IMR-90 (cell line): ENCODE results near the gene ZNF580. TPM values are rescaled to one million over a fixed set of nuclear protein-coding genes. Genes with fewer than 3 reads are reported as not detected.

Experiments
- ATAC-seq: fragments of 200-7000 bp; cut with Tn5 transposase; 2 replicates; pipeline ENCODE4 v1.9.1; 2020; ENCODE audit warnings: low read depth, mild to moderate bottlenecking, moderate library complexity
- BruUV-seq: library from RNA; stranded (reverse); fragments of 400-500 nt; replicated peaks from 2 replicates; lab custom pipeline; 2021; lab: Mats Ljungman, UMichigan
- CTCF ChIA-PET: fragments of 300-600 bp; formaldehyde crosslinking; extraction: SDS; loops from one replicate; lab custom pipeline; 2021; ENCODE audit warnings: antibody characterized with exemption; lab: Yijun Ruan, JAX
- POLR2A ChIA-PET: fragments of 300-600 bp; sonication (Branson Sonifier 250); formaldehyde crosslinking; loops from one replicate; lab custom pipeline; 2022; ENCODE audit warnings: antibody characterized with exemption; ENCODE audit not compliant: unreplicated experiment; lab: Charles Lee
- DNase-seq: peaks from one replicate; pipeline ENCODE4 v3.0.0; 2013
- H2AFZ ChIP-seq: replicated peaks from 2 replicates; pipeline ENCODE3; 2013; ENCODE audit warnings: low read length, mild to moderate bottlenecking; ENCODE audit not compliant: poor library complexity
- H2AK5ac ChIP-seq: 2 replicates; pipeline ENCODE4 v1.6.1; 2013; ENCODE audit warnings: low read depth, low read length, inconsistent platforms
- H2AK9ac ChIP-seq: replicated peaks from 2 replicates; pipeline ENCODE3; 2013; ENCODE audit warnings: mild to moderate bottlenecking, low read depth, low read length, moderate library complexity; ENCODE audit not compliant: poor library complexity
- H2BK120ac ChIP-seq: 2 replicates; pipeline ENCODE4 v1.6.1; 2013; ENCODE audit warnings: low read depth, low read length, inconsistent platforms
- H2BK15ac ChIP-seq: 3 replicates; pipeline ENCODE4 v1.6.1; 2013; ENCODE audit warnings: low read depth, low read length, inconsistent platforms
- H2BK20ac ChIP-seq: 2 replicates; pipeline ENCODE4 v1.6.1; 2013; ENCODE audit warnings: low read depth, mild to moderate bottlenecking, inconsistent platforms, low read length, moderate library complexity
- H2BK5ac ChIP-seq: 2 replicates; pipeline ENCODE4 v1.6.1; 2013; ENCODE audit warnings: mild to moderate bottlenecking, low read depth, low read length, inconsistent platforms; ENCODE audit not compliant: poor library complexity, severe bottlenecking
- H3K14ac ChIP-seq: replicated peaks from 2 replicates; pipeline ENCODE4 v1.6.1; 2013; ENCODE audit warnings: low read depth, low read length, inconsistent platforms
- H3K18ac ChIP-seq: 2 replicates; pipeline ENCODE4 v1.6.1; 2013; ENCODE audit warnings: low read depth, low read length, control low read depth
- H3K23ac ChIP-seq: 2 replicates; pipeline ENCODE4 v1.6.1; 2013; ENCODE audit warnings: low read depth, low read length, inconsistent platforms
- H3K27ac ChIP-seq: 2 replicates; pipeline ENCODE4 v1.5.1; 2013; ENCODE audit warnings: mild to moderate bottlenecking, control low read depth, low read length; ENCODE audit not compliant: insufficient read depth
- H3K27me3 ChIP-seq: 2 replicates; pipeline ENCODE4 v1.6.1; 2013; ENCODE audit warnings: low read length; ENCODE audit not compliant: control insufficient read depth, insufficient read depth
- H3K36me3 ChIP-seq: 2 replicates; pipeline ENCODE4 v1.6.1; 2013; ENCODE audit warnings: low read length, mixed read lengths; ENCODE audit not compliant: control insufficient read depth, insufficient read depth
- H3K4ac ChIP-seq: 2 replicates; pipeline ENCODE4 v1.6.1; 2013; ENCODE audit warnings: low read depth, low read length, inconsistent platforms
- H3K4me1 ChIP-seq: 2 replicates; pipeline ENCODE4 v1.6.1; 2013; ENCODE audit warnings: low read length, mixed read lengths; ENCODE audit not compliant: control insufficient read depth, insufficient read depth
- H3K4me2 ChIP-seq: 2 replicates; pipeline ENCODE4 v1.6.1; 2013; ENCODE audit warnings: low read depth, mild to moderate bottlenecking, control low read depth, low read length, moderate library complexity
- H3K4me3 ChIP-seq: 2 replicates; pipeline ENCODE4 v1.5.1; 2013; ENCODE audit warnings: low read depth, mild to moderate bottlenecking, control low read depth, low read length, moderate library complexity; ENCODE audit not compliant: insufficient read depth
- H3K56ac ChIP-seq: 2 replicates; pipeline ENCODE4 v1.6.1; 2013; ENCODE audit warnings: low read length, inconsistent platforms; ENCODE audit not compliant: insufficient read depth; ENCODE audit errors: extremely low read depth
- H3K79me1 ChIP-seq, 2 experiments: 2 replicates each; pipeline ENCODE4 v1.6.1; 2013; ENCODE audit warnings: low read length in 2 of 2, inconsistent platforms in 1 of 2, low read depth in 1 of 2
- H3K9ac ChIP-seq: 2 replicates; pipeline ENCODE4 v1.6.1; 2013; ENCODE audit warnings: low read depth, low read length, control low read depth
- H3K9me1 ChIP-seq: 2 replicates; pipeline ENCODE4 v1.6.1; 2013; ENCODE audit warnings: low read length, inconsistent platforms; ENCODE audit not compliant: insufficient read depth
- H3K9me3 ChIP-seq: 2 replicates; pipeline ENCODE4 v1.6.1; 2013; ENCODE audit warnings: low read length; ENCODE audit not compliant: control insufficient read depth, insufficient read depth
- H4K20me1 ChIP-seq: 2 replicates; pipeline ENCODE4 v1.6.1; 2013; ENCODE audit warnings: low read length, inconsistent platforms; ENCODE audit not compliant: insufficient read depth
- H4K5ac ChIP-seq: 2 replicates; pipeline ENCODE4 v1.6.1; 2013; ENCODE audit warnings: mild to moderate bottlenecking, low read depth, low read length, control low read depth
- H4K8ac ChIP-seq, 2 experiments: 2 replicates each; pipeline ENCODE4 v1.6.1; 2013; ENCODE audit warnings: low read depth in 2 of 2, low read length in 2 of 2, control low read depth in 1 of 2, inconsistent platforms in 1 of 2
- H4K91ac ChIP-seq: 2 replicates; pipeline ENCODE4 v1.6.1; 2013; ENCODE audit warnings: low read depth, low read length, inconsistent platforms; ENCODE audit not compliant: insufficient read depth
- BHLHE40 ChIP-seq: fragments of 150-350 bp; IDR thresholded peaks from 2 replicates; pipeline ENCODE4 v1.6.1; 2016; ENCODE audit warnings: mild to moderate bottlenecking, low read depth, low read length
- CEBPB ChIP-seq: IDR thresholded peaks from 2 replicates; pipeline ENCODE4 v1.6.1; 2012; ENCODE audit warnings: low read depth, low read length, improper control_type of control experiment
- ELK1 ChIP-seq: fragments of 150-350 bp; IDR thresholded peaks from 2 replicates; pipeline ENCODE4 v1.6.1; 2016; ENCODE audit warnings: low read depth, mild to moderate bottlenecking, low read length, moderate library complexity, borderline replicate concordance
- FOS ChIP-seq: fragments of 150-350 bp; IDR thresholded peaks from 2 replicates; pipeline ENCODE4 v1.6.1; 2016; ENCODE audit warnings: low read depth, low read length
- MAFK ChIP-seq: IDR thresholded peaks from 2 replicates; pipeline ENCODE4 v1.6.1; 2012; ENCODE audit warnings: low read depth, low read length, improper control_type of control experiment
- MAZ ChIP-seq: IDR thresholded peaks from 2 replicates; pipeline ENCODE4 v1.6.1; 2012; ENCODE audit warnings: low read depth, mild to moderate bottlenecking, low read length, improper control_type of control experiment, moderate library complexity, borderline replicate concordance
- MXI1 ChIP-seq: IDR thresholded peaks from 2 replicates; pipeline ENCODE4 v1.6.1; 2012; ENCODE audit warnings: low read depth, mild to moderate bottlenecking, low read length, moderate library complexity, borderline replicate concordance
- POLR2A ChIP-seq: IDR thresholded peaks from 2 replicates; pipeline ENCODE4 v1.6.1; 2012; ENCODE audit warnings: mild to moderate bottlenecking, low read depth, low read length
- RCOR1 ChIP-seq: IDR thresholded peaks from 2 replicates; pipeline ENCODE4 v1.6.1; 2012; ENCODE audit warnings: mild to moderate bottlenecking, low read length, improper control_type of control experiment; ENCODE audit not compliant: insufficient replicate concordance
- RFX5 ChIP-seq: IDR thresholded peaks from 2 replicates; pipeline ENCODE4 v1.8.0; 2012; ENCODE audit warnings: low read depth, mild to moderate bottlenecking, low read length, moderate library complexity
- USF2 ChIP-seq: fragments of 150-350 bp; IDR thresholded peaks from 2 replicates; pipeline ENCODE4 v1.6.1; 2017; ENCODE audit warnings: mild to moderate bottlenecking, antibody characterized with exemption, low read length, low read depth
- WGBS, 2 experiments: methylation state at CpG; one replicate each; pipeline versions ENCODE4 v1.1.5 to v1.1.7; 2013; ENCODE audit warnings: missing lambda C conversion rate in 2 of 2; ENCODE audit not compliant: insufficient read length in 1 of 2; ENCODE audit errors: extremely low coverage in 2 of 2; 5-methylcytosine and 5-hydroxymethylcytosine counted together
- dilution Hi-C: fragments of 300-500 bp; cut with HindIII; formaldehyde crosslinking; loops from one replicate; pipeline ENCODE4 v1.14.3; 2018; ENCODE audit warnings: low sequenced_read_pairs; ENCODE audit not compliant: unreplicated experiment
- in situ Hi-C: fragments of 300-500 bp; cut with MboI; formaldehyde crosslinking; loops from 3 replicates; pipeline ENCODE4 v1.14.3; 2019; ENCODE audit warnings: low sequenced_read_pairs, inconsistent platforms, mixed read lengths
- intact Hi-C: fragments of 100-400 bp; cut with micrococcal nuclease; formaldehyde crosslinking; loops from 2 replicates; pipeline ENCODE4 v1.10.0; 2022
- polyA plus RNA-seq, 3 experiments: library from polyadenylated mRNA; depleted of rRNA; stranded (reverse); fragments of >200 nt; gene quantifications; 2 replicates each; pipeline ENCODE4 v1.2.3, GENCODE V29; 2012; ENCODE audit warnings: low replicate concordance in 1 of 3
- total RNA-seq: library from RNA; depleted of rRNA; stranded (reverse); fragments of >200 nt; gene quantifications from 2 replicates; pipeline ENCODE4 v1.2.3, GENCODE V29; 2012

ZNF580 gene
- total and polyA plus RNA-seq, 2 of the 4 experiments (the other 2 are of a cell fraction): 1.4 to 36.9 TPM

DNA sequence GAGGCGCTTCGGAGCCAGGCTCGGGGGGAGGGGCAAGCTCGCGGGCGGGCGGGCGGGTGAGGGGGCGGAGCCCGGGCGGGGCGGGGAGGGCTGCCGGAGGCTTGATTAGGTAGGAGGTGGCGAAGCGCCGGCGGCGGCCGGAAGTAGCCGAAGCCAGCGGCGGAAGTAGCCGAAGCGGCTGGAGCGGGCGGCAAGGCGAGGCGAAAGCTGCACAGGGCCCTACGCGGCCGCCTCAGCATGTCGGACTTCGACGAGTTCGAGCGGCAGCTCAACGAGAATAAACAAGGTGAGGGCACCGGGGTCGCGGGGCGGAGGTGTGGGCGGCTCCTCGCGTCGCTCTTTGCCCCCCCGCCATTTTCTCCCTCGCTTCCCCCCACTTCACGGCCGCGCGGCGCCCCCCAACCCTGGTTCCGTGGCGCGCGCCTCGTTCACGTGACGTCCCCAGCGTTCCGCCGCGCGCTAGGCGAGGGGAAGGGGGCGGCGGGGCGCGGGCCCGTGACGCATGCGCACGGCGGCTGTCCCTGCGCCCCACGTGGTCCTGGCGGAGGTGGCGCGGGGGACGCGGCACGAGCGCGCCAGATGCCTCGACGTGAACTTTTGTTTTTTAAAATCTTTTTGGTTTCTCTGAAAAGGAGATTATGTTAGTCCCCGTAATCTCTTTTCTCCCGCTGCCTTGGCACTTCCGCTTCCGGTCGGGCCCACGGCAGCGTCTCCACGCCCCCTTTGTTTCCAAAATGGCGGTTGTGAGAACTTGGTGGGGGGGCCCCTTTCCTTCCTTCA lies 14.3 kb downstream of the ZNF580 start, which contains the start of gene U2AF2:
TSS of gene U2AF2 (plus strand) at position 168 of the 780 bp plus-strand sequence. CDS start at position 238, 70 bp downstream.
- POLR2A ChIA-PET: interaction anchor here (0.6 to 1.1 kb wide), 5 partner anchors 11 to 1786 kb away, joined by 3 to 7 read pairs (median 5); no protein-coding TSS in a partner anchor

More for the DNA sequence above, 14.3 kb downstream of the ZNF580 start, which contains the start of gene U2AF2:
- peak; percentile 89 for DNase-seq
- dilution Hi-C loops (no loop called here), in situ Hi-C loops (loop anchor here (25.0 kb wide), 2 partner anchors 1193 to 1518 kb away; partner anchors contain the start of genes CDC42EP5, CNOT3 and LENG9), intact Hi-C loops (loop anchor here (2.0 kb wide), 1 partner anchor 20 kb away; the partner anchor contains the start of gene EPN1)
- peaks cover 55% of the 10 kb centered on the region for H4K20me1 ChIP-seq
- peak within 1 kb of the TSS; percentile 99 for H3K9ac ChIP-seq
- CTCF ChIA-PET: interaction anchor here (0.6 to 1.1 kb wide), 5 partner anchors 16 to 49 kb away, joined by 3 to 5 read pairs (median 3); no protein-coding TSS in a partner anchor
- peak within 1 kb of the TSS; percentile 95 for H2BK120ac ChIP-seq
- peaks cover 14% of the 10 kb centered on the region for H3K36me3 ChIP-seq
- no peaks in the 10 kb centered on the region for H3K9me3 ChIP-seq
- H3K27me3 ChIP-seq: no peaks in the 10 kb centered on the region
- H3K79me1 ChIP-seq: peaks cover 0 to 14% of the 10 kb centered on the region in 2 experiments; a peak in 1 of 4 replicates
- H2BK15ac ChIP-seq: peak within 1 kb of the TSS; percentile 92; the same call in 1 of the 3 replicates
- H4K91ac ChIP-seq: peak within 1 kb of the TSS; percentile 99
- TF ChIP-seq CEBPB (no peak), ELK1 (no peak), FOS (no peak), RFX5 (no peak), MXI1 (peak; percentile 90; the same call in 1 of the 2 replicates), BHLHE40 (peak; percentile 78), RCOR1 (no peak), POLR2A (peak; percentile 83), USF2 (peak; percentile 93), MAFK (no peak), MAZ (peak; percentile 60; the same call in 1 of the 2 replicates)
- H2AFZ ChIP-seq: peak within 1 kb of the TSS; percentile 98
- peak within 1 kb of the TSS; percentile 99 for H2AK9ac ChIP-seq
- H3K27ac ChIP-seq: peak within 1 kb of the TSS; percentile 98
- BruUV-seq: no TSS peak
- peak within 1 kb of the TSS; percentile 97 for H4K5ac ChIP-seq
- peak within 1 kb of the TSS; percentile 79 for H3K4me3 ChIP-seq
- H3K18ac ChIP-seq: peak within 1 kb of the TSS; percentile 96
- H3K4me1 ChIP-seq: peaks cover 10% of the 10 kb centered on the region
- peak within 1 kb of the TSS; percentile 94 for H2BK5ac ChIP-seq
- ATAC-seq: peak; percentile 8
- peak within 1 kb of the TSS; percentile 98 to 100 for H4K8ac ChIP-seq
- H3K56ac ChIP-seq: peak within 1 kb of the TSS; percentile 100
- peak within 1 kb of the TSS; percentile 97 for H2AK5ac ChIP-seq
- H3K9me1 ChIP-seq: peaks cover 13% of the 10 kb centered on the region
- peak within 1 kb of the TSS; percentile 99 for H3K4ac ChIP-seq
- peak within 1 kb of the TSS; percentile 100 for H3K14ac ChIP-seq
- H2BK20ac ChIP-seq: peak within 1 kb of the TSS; percentile 74; the same call in 1 of the 2 replicates
- 0% methylated on average over 44 of the region's 95 CpGs; no CpG with 5 or more reads in 1 of the 2 experiments for WGBS, 2 experiments
- peak within 1 kb of the TSS; percentile 92 for H3K4me2 ChIP-seq
- peak within 1 kb of the TSS; percentile 100 for H3K23ac ChIP-seq
